K562 (cell line): ENCODE data around the gene KCNC4. TPM values are rescaled to one million over a fixed set of nuclear protein-coding genes. Genes with fewer than 3 reads are reported as not detected.

ENCODE experiments used
- BACH1 ChIP-seq: fragments of 200-800 bp; sonication (Bioruptor generic); IDR thresholded peaks from 2 replicates; pipeline ENCODE4 v1.6.1; 2016; ENCODE audit warnings: missing genetic modification characterization, missing compliant biosample characterization
- CUX1 ChIP-seq: fragments of 200-800 bp; sonication (Bioruptor generic); IDR thresholded peaks from 2 replicates; pipeline ENCODE4 v1.6.1; 2016; ENCODE audit warnings: missing genetic modification characterization, missing compliant biosample characterization
- ELF4 ChIP-seq: fragments of 450-650 bp; formaldehyde crosslinking; IDR thresholded peaks from 2 replicates; pipeline ENCODE4 v1.4.0; 2022; ENCODE audit warnings: missing genetic modification characterization
- ETS1 ChIP-seq: conservative IDR thresholded peaks from 2 replicates; pipeline ENCODE4 v1.6.1; 2011; ENCODE audit warnings: low read depth, mild to moderate bottlenecking, low read length; ENCODE audit not compliant: control insufficient read depth
- HMG20A ChIP-seq: fragments of 450-650 bp; formaldehyde crosslinking; conservative IDR thresholded peaks from 2 replicates; pipeline ENCODE4 v1.4.0; 2020; ENCODE audit warnings: mild to moderate bottlenecking, mixed read lengths
- HMGN3 ChIP-seq: IDR thresholded peaks from 2 replicates; pipeline ENCODE4 v1.6.1; 2011; ENCODE audit warnings: borderline replicate concordance, low read depth, mild to moderate bottlenecking, mixed read lengths, low read length; ENCODE audit not compliant: insufficient read length; ENCODE audit errors: extremely low read depth
- MITF ChIP-seq: IDR thresholded peaks from 2 replicates; pipeline ENCODE4 v1.6.1; 2014; ENCODE audit warnings: antibody characterized with exemption
- RHOXF2B ChIP-seq: fragments of 250-450 bp; sonication (Bioruptor Pico); conservative IDR thresholded peaks from 2 replicates; pipeline ENCODE4 v1.5.1; 2021
- SRF ChIP-seq, 2 experiments: fragments of 250-450, 450-650 bp in 1 of 2; sonication (Bioruptor Pico) in 1 of 2; sonication (generic) in 1 of 2; formaldehyde crosslinking; IDR thresholded peaks; 2 replicates each; pipeline versions ENCODE4 v1.5.0 to v1.5.1; 2020 to 2022; ENCODE audit warnings: mild to moderate bottlenecking in 1 of 2, missing genetic modification reagents in 1 of 2
- STAG1 ChIP-seq: sonication (generic); formaldehyde crosslinking; IDR thresholded peaks from 2 replicates; pipeline ENCODE4 v1.5.0; 2020; ENCODE audit warnings: missing genetic modification reagents, borderline replicate concordance
- TAF15 ChIP-seq: fragments of 200-400 bp; formaldehyde crosslinking; IDR thresholded peaks from 2 replicates; pipeline ENCODE4 v1.6.1; 2017; ENCODE audit warnings: mild to moderate bottlenecking, low read depth, low read length, moderate library complexity
- ZNF140 ChIP-seq: fragments of 250-450 bp; sonication (Bioruptor Pico); IDR thresholded peaks from 2 replicates; pipeline ENCODE4 v1.8.0; 2021; ENCODE audit warnings: moderate library complexity, mild to moderate bottlenecking, inconsistent platforms
- ZNF24 ChIP-seq: fragments of 450-650 bp; IDR thresholded peaks from 2 replicates; pipeline ENCODE4 v1.6.1; 2016
- ZNF644 ChIP-seq: fragments of 200-800 bp; sonication (Bioruptor generic); IDR thresholded peaks from 2 replicates; pipeline ENCODE4 v1.6.1; 2016; ENCODE audit warnings: low read depth, missing genetic modification characterization, missing compliant biosample characterization
- ZNF655 ChIP-seq: fragments of 250-450 bp; sonication (Bioruptor Pico); IDR thresholded peaks from 2 replicates; pipeline ENCODE4 v1.5.0; 2021
- ZNF668 ChIP-seq: fragments of 250-450 bp; sonication (Bioruptor Pico); IDR thresholded peaks from 2 replicates; pipeline ENCODE4 v1.8.0; 2022; ENCODE audit warnings: mild to moderate bottlenecking, inconsistent platforms
- polyA plus RNA-seq, 8 experiments: library from polyadenylated mRNA; depleted of rRNA in 4 of 8; stranded (reverse) in 5 of 8; unstranded in 3 of 8; fragments of >200 nt; fragmentation: Nextera tagmentation in 2 of 8; fragmentation: Illumina TruSeq in 1 of 8; extraction: Ambion mirVana in 2 of 8; extraction: Trizol in 1 of 8; gene quantifications; 2 replicates each; pipeline versions ENCODE4 v1.2.1 to v1.2.3, GENCODE V29; 2011 to 2014; ENCODE audit warnings: inconsistent platforms in 1 of 8, missing spikeins in 1 of 8
- total RNA-seq, 7 experiments: library from RNA; depleted of rRNA in 6 of 7; stranded (reverse); fragments of >200 nt in 6 of 7; fragmentation: Illumina TruSeq in 2 of 7; extraction: Trizol in 2 of 7; gene quantifications; 2 replicates each; pipeline versions ENCODE4 v1.2.1 to v1.2.3, GENCODE V29; 2011 to 2021; ENCODE audit warnings: low replicate concordance in 1 of 7

KCNC4 gene
- total and polyA plus RNA-seq, 9 of the 15 experiments (the other 6 are each of a cell fraction or from before 2014, with no cell fraction given), result 0.07 to 1.8 (median 0.73) TPM

GRCh38 chr1:110196917-110197765, 13.0 kb upstream of the KCNC4 start (continued):
- TF ChIP-seq TAF15 (no peak), ZNF655 (CRISPR knock-in tag) (no peak), HMG20A (CRISPR knock-in tag) (no peak), ETS1 (no peak), MITF (no peak), BACH1 (tag) (no peak), ZNF140 (CRISPR knock-in tag) (no peak), RHOXF2B (CRISPR knock-in tag) (0 out of 2 replicates have a peak, but pooled peaks have one; percentile 49), STAG1 (CRISPR knock-in tag) (peak; percentile 66; the same call in 1 of the 2 replicates), ELF4 (CRISPR knock-in tag) (no peak), SRF (CRISPR knock-in tag; IDR thresholded peaks at IDR 0.05) (no peak), ZNF644 (tag) (no peak), ZNF24 (no peak), HMGN3 (no peak), CUX1 (CRISPR knock-in tag) (no peak), ZNF668 (CRISPR knock-in tag) (no peak)
